Chondrocyte (in vitro differentiated cells): ENCODE data around the gene UXS1. TPM values are rescaled to one million over a fixed set of nuclear protein-coding genes. Genes with fewer than 3 reads are reported as not detected.

Experiments used
- DNase-seq: peaks from one replicate; pipeline ENCODE4 v3.0.0; 2021; ENCODE audit warnings: mixed read lengths, low spot score
- H3K27ac Mint-ChIP-seq: one replicate; pipeline ENCODE4 v1.8.0; 2021; ENCODE audit warnings: mild to moderate bottlenecking, moderate library complexity, mixed read lengths; ENCODE audit not compliant: unreplicated experiment
- H3K27me3 Mint-ChIP-seq: 2 replicates; pipeline ENCODE4 v1.8.0; 2021; ENCODE audit warnings: low read depth, mixed read lengths
- H3K36me3 Mint-ChIP-seq: 2 replicates; pipeline ENCODE4 v1.8.0; 2021; ENCODE audit warnings: low read depth, mixed read lengths
- H3K4me1 Mint-ChIP-seq: 2 replicates; pipeline ENCODE4 v1.8.0; 2021; ENCODE audit warnings: low read depth, mild to moderate bottlenecking, mixed read lengths
- H3K4me3 Mint-ChIP-seq: one replicate; pipeline ENCODE4 v1.8.0; 2021; ENCODE audit warnings: mild to moderate bottlenecking, moderate library complexity, mixed read lengths; ENCODE audit not compliant: unreplicated experiment
- H3K9me3 Mint-ChIP-seq: 2 replicates; pipeline ENCODE4 v1.8.0; 2021; ENCODE audit warnings: low read depth, mixed read lengths
- CTCF ChIP-seq: fragments of 200-600 bp; sonication (generic); IDR thresholded peaks from 2 replicates; pipeline ENCODE4 v1.5.0; 2021; ENCODE audit warnings: antibody characterized with exemption, mild to moderate bottlenecking, moderate library complexity
- total RNA-seq: library from RNA; stranded (reverse); gene quantifications from 3 replicates; pipeline ENCODE4 v1.2.1, GENCODE V29; 2021

Gene UXS1
- total RNA-seq, 1 donor from 2014 or later, result 19.7 TPM

- no peak overlapping the region for H3K4me3 Mint-ChIP-seq
- H3K36me3 Mint-ChIP-seq, result peaks cover 4% of the 10 kb centered on the region
- TF ChIP-seq CTCF, result peak; percentile 9
- no peak overlapping the region for H3K27ac Mint-ChIP-seq
- DNase-seq, result no peak
- H3K9me3 Mint-ChIP-seq, result no peaks in the 10 kb centered on the region
- H3K4me1 Mint-ChIP-seq, result peaks cover 5% of the 10 kb centered on the region
- H3K27me3 Mint-ChIP-seq, result no peaks in the 10 kb centered on the region
Measured at GRCh38 chr2:106165029-106165428, 29.1 kb downstream of the UXS1 start.

GRCh38 chr2:106163948-106164545 lies 30.1 kb downstream of the UXS1 start:
- no peak overlapping the region for H3K4me3 Mint-ChIP-seq
- H3K4me1 Mint-ChIP-seq, result peaks cover 5% of the 10 kb centered on the region
- no peak for DNase-seq
- H3K27ac Mint-ChIP-seq, result no peak overlapping the region
- no peak for TF ChIP-seq CTCF
- peaks cover 7% of the 10 kb centered on the region for H3K36me3 Mint-ChIP-seq
- no peaks in the 10 kb centered on the region for H3K27me3 Mint-ChIP-seq
- H3K9me3 Mint-ChIP-seq, result no peaks in the 10 kb centered on the region

- Mint-ChIP-seq H3K27me3 (no peaks in the 10 kb centered on the region), H3K27ac (no peak overlapping the region), H3K4me1 (peaks cover 5% of the 10 kb centered on the region), H3K9me3 (no peaks in the 10 kb centered on the region), H3K36me3 (peaks cover 15% of the 10 kb centered on the region), H3K4me3 (no peak overlapping the region)
- no peak for TF ChIP-seq CTCF
- DNase-seq, result no peak
Measured at GRCh38 chr2:106161938-106162820, 31.9 kb downstream of the UXS1 start.

GRCh38 chr2:106161341-106161740 lies 32.8 kb downstream of the UXS1 start:
- Mint-ChIP-seq H3K27me3 (no peaks in the 10 kb centered on the region), H3K4me3 (no peak overlapping the region), H3K4me1 (peaks cover 5% of the 10 kb centered on the region), H3K36me3 (peaks cover 15% of the 10 kb centered on the region), H3K27ac (no peak overlapping the region), H3K9me3 (no peaks in the 10 kb centered on the region)
- DNase-seq, result no peak
- TF ChIP-seq CTCF, result no peak

GRCh38 chr2:106160786-106161261 lies 33.3 kb downstream of the UXS1 start:
- H3K4me1 Mint-ChIP-seq, result peaks cover 4% of the 10 kb centered on the region
- H3K36me3 Mint-ChIP-seq, result peaks cover 15% of the 10 kb centered on the region
- TF ChIP-seq CTCF, result no peak
- no peaks in the 10 kb centered on the region for H3K27me3 Mint-ChIP-seq
- H3K9me3 Mint-ChIP-seq, result no peaks in the 10 kb centered on the region
- H3K4me3 Mint-ChIP-seq, result no peak overlapping the region
- DNase-seq, result no peak
- H3K27ac Mint-ChIP-seq, result no peak overlapping the region
